ENCODE results near the gene ZBTB5. TPM values are rescaled to one million over a fixed set of nuclear protein-coding genes. Genes with fewer than 3 reads are reported as not detected.
A peak's percentile ranks its signal among the peaks of the same experiment; 100 is the strongest.

The ZBTB5 gene
- total RNA-seq, 1 experiment from 2014 or later = 9.1 TPM

GRCh38 chr9:37512437-37512836, 47.2 kb upstream of the ZBTB5 start:
- H3K4me2 ChIP-seq (ENCODE audit: insufficient read depth, insufficient read length, low read length) = no peak overlapping the region
- no peak overlapping the region for H2AK5ac ChIP-seq (ENCODE audit: insufficient read length, low read length)
- no peaks in the 10 kb centered on the region for H3K4me1 ChIP-seq (ENCODE audit: insufficient read depth, low read length)
- H4K5ac ChIP-seq (ENCODE audit: insufficient read length, low read depth, low read length) = no peak overlapping the region
- no peak overlapping the region for H2BK12ac ChIP-seq (ENCODE audit: insufficient read length, low read depth, low read length)
- no peak overlapping the region for H3T11ph ChIP-seq (ENCODE audit: low read length)
- H3K9me3 Mint-ChIP-seq = no peaks in the 10 kb centered on the region; a peak in 1 of 5 replicates
- no peak for TF ChIP-seq CTCF (conservative IDR thresholded peaks at IDR 0.05)
- no peaks in the 10 kb centered on the region for H3K23me2 ChIP-seq (ENCODE audit: insufficient read length, low read depth, low read length, poor library complexity, severe bottlenecking)
- H2BK5ac ChIP-seq (ENCODE audit: insufficient read length, low read length) = no peak overlapping the region
- H3K79me2 ChIP-seq (ENCODE audit: insufficient read depth, low read length) = no peaks in the 10 kb centered on the region
- no peak overlapping the region for H3K18ac ChIP-seq (ENCODE audit: insufficient read length, low read depth, low read length)
- H3K27me3 ChIP-seq (ENCODE audit: insufficient read depth, low read length) = no peaks in the 10 kb centered on the region
- no CpG with 5 or more reads among the region's 12 CpGs for WGBS (ENCODE audit: extremely low coverage, insufficient read length, low lambda C conversion rate)
- peaks cover 8 to 18% (median 12%) of the 10 kb centered on the region in 3 experiments; a peak in 6 of 7 replicates for H3K36me3 Mint-ChIP-seq (ENCODE audit: insufficient read depth in 1 of 3, low read depth in 3 of 3)
- no peak overlapping the region for H2AFZ ChIP-seq (ENCODE audit: low read length)
- no peak overlapping the region for H4K91ac ChIP-seq (ENCODE audit: insufficient read length, low read depth, low read length)
- H3K27ac ChIP-seq (ENCODE audit: insufficient read length, low read depth, low read length) = no peak overlapping the region
- no peak overlapping the region for H2BK120ac ChIP-seq (ENCODE audit: low read depth, low read length, poor library complexity, severe bottlenecking)
- no peak overlapping the region for H3K4ac ChIP-seq (ENCODE audit: low read depth, low read length)
- no peak overlapping the region for H3K23ac ChIP-seq (ENCODE audit: insufficient read length, low read depth, low read length)
- H3K79me1 ChIP-seq (ENCODE audit: insufficient read depth, low read depth, low read length, poor library complexity, severe bottlenecking) = no peaks in the 10 kb centered on the region
- no peak for DNase-seq
- H4K20me1 ChIP-seq (ENCODE audit: control insufficient read depth, insufficient read depth, insufficient read length) = no peaks in the 10 kb centered on the region
- H3K4me3 Mint-ChIP-seq = no peak overlapping the region
- H3K27me3 Mint-ChIP-seq (ENCODE audit: low read depth) = no peaks in the 10 kb centered on the region; the same call in 1 of the 2 replicates
- no peak overlapping the region for H2BK20ac ChIP-seq (ENCODE audit: low read depth, low read length, poor library complexity, severe bottlenecking)
- peak overlapping the region in 1 of 3 experiments; percentile 23; a peak in 3 of 7 replicates for H3K27ac Mint-ChIP-seq
- H3K9me3 ChIP-seq (ENCODE audit: control insufficient read depth, low read depth, low read length) = no peaks in the 10 kb centered on the region
- no peak overlapping the region for H4K8ac ChIP-seq (replicated peaks; ENCODE audit: insufficient read length, low read depth, low read length)
- H3K56ac ChIP-seq (ENCODE audit: insufficient read length, low read depth, low read length) = no peak overlapping the region
- no peak overlapping the region for H3K14ac ChIP-seq (ENCODE audit: insufficient read depth, low read length)
- H3K9ac ChIP-seq (ENCODE audit: extremely low read depth, insufficient read length, low read length) = no peak overlapping the region
- H2BK15ac ChIP-seq (ENCODE audit: low read depth, low read length) = no peak overlapping the region
- H3K4me1 Mint-ChIP-seq = 0 out of 4 replicates have a peak, but pooled peaks cover 2% of the 10 kb centered on the region in 2 experiments

All from H9 (cell line).